LNCAP (cell line): ENCODE measurements around the gene ZNF232.

Experiments used
- CTCF ChIP-seq: fragments of 450-650 bp; IDR thresholded peaks from 2 replicates; pipeline ENCODE4 v1.5.1; 2017; ENCODE audit warnings: mild to moderate bottlenecking

ZNF232 gene

DNA sequence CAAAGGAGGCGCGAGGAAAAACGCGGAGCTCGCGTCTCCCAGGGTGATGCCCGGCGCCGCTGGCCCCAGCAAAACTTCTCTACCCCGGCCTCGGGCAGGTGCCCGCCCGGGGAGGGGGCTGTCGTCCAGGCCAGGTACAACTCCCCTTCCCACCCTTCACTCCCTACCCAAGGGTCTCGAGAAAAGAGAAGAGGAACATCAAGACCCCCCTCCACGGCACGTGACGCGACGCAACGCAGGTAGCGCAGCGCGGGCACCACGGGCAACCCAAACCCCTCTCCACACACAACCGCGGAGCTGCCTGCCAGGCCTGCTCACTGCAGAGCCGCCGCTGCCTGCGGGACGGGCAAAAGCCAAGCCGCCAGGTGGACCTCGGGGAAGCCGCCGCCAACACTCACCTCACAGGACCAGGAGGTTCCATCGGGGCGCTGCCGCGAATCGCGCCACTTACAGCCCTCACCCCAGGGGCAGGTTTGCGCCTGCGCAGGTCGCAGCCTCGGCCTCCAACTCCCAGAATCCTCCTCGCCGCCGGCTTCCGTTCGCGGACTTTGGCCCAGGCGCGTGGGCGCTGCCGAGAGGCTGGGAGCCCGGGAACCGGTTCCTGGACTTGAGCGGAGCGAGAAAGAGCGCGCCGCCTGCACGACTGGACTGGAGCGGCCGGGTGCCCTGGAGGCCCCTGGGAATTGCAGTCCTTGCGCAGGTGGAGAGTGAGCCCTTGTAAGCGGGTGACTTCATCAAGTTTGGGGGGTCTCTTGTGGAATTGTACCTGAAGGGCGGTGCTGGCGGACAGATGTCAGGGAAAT lies at the start of gene ZNF232:
TSS of gene ZNF232 (minus strand) at position 477 of the 803 bp plus-strand sequence. CDS start at position 421, 56 bp downstream.
- TF ChIP-seq CTCF = no peak

- TF ChIP-seq CTCF = no peak
Observed at GRCh38 chr17:5139458-5139732, 27.7 kb upstream of the ZNF232 start.

DNA sequence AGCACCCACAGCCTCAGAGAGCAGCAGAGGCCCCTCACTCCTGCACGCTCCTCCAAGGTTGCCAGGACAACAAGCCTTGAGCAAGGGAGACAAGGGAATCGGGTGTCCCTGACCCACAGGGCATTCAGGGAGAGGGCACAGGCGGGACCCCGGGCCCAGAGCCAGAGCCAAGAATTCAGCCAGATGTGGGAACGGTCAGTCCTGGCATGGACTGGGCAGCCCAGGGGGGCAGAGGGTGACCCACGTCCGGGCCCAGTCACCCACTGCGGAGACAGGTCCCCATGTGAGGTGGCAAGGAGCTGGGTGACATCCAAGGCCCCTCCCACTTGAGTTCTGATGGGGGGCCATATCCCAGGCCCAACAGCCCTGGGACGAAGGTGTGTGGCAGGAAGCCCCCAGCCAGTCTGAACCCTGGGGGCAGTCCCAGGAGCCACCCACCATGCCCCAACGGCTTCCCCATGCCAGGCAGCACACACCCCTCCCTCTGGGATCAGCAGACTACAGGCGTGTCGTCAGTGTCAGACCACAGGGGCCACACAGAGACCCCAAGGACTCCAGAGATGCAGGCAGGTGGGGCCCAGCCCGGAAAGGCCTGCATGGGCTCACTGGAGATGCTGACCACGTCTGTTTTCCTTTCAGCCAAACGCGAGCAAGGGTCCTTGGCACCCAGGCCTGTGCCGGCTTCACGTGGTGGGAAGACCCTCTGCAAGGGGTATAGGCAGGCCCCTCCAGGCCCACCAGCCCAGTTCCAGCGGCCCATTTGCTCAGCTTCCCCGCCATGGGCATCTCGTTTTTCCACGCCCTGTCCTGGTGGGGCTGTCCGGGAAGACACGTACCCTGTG lies 27.2 kb upstream of the ZNF232 start:
- TF ChIP-seq CTCF = no peak

- no peak for TF ChIP-seq CTCF
Observed at GRCh38 chr17:5135726-5136579, 24.3 kb upstream of the ZNF232 start.

DNA sequence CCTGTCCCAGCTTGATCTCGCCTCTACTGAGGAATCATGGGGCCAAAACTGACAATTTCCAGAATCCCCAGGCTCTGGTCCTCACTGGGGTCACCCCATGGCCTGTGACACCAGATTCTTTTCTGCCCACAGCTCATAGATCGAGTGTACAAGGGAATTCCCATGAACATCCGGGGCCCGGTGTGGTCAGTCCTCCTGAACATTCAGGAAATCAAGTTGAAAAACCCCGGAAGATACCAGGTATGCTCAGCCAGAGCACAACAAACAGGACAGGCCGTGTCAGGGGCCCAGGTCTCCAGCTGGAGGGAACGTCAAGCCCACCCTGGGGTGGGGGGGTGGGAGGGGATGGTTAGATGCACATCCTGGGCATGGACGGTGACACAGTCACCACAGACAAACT lies 21.6 kb upstream of the ZNF232 start:
- no peak for TF ChIP-seq CTCF

DNA sequence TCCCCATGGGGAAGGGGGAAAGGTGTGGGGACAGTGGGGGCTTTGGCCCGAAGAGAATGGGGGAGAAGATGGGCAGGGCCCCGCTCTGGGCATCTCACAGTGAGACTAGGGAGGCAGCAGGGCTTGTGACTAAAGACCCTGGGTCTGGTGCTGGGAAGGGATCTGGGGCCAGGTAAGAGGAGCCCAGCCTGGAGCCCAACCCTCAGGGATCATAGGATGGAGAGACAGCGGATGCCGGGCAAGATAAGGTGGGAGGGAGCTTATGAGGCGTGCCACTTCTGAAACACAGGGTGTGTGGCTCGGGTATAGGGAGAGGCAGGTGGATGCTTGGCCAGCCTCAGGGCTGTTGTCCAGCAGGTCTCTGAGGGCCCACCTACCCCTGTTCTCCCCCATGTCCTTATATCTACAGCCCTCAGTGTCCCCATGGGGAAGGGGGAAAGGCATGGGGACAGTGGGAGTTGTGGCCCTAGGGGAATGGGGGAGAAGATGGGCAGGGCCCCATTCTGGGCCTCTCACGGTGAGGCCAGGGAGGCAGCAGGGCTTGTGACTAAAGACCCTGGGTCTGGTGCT lies 19.6 kb upstream of the ZNF232 start:
- TF ChIP-seq CTCF = no peak

GRCh38 chr17:5128905-5129535 lies 17.3 kb upstream of the ZNF232 start:
- no peak for TF ChIP-seq CTCF
